NCI-H460 (cell line): ENCODE data around the gene TEC. TPM values are rescaled to one million over a fixed set of nuclear protein-coding genes. Genes with fewer than 3 reads are reported as not detected.
"Not testable (repeated sequence)": the region's sequence is repeated elsewhere in the genome, so short reads cannot be mapped to it uniquely, and the experiment has no call there.

Source experiments
- DNase-seq: peaks from one replicate; pipeline ENCODE4 v3.0.0-alpha.2; 2016; ENCODE audit warnings: low read depth; ENCODE audit errors: extremely low read depth
- total RNA-seq: library from RNA; depleted of rRNA; stranded (reverse); fragments of >200 nt; shearing (Covaris generic); gene quantifications from 2 replicates; pipeline ENCODE4 v1.2.3, GENCODE V29; 2014

The TEC gene
- total RNA-seq, 1 experiment from 2014 or later: 2.9 TPM

GRCh38 chr4:48243887-48244286, 25.8 kb downstream of the TEC start:
- DNase-seq: no peak

- no peak for DNase-seq
These were observed 26.2 kb downstream of the TEC start for GRCh38 chr4:48243429-48243828.

GRCh38 chr4:48242511-48243195, 27.0 kb downstream of the TEC start:
- DNase-seq: no peak

- no peak for DNase-seq
These were observed 27.9 kb downstream of the TEC start for GRCh38 chr4:48241731-48242130.

- DNase-seq: peak; percentile 7
These were observed 31.5 kb downstream of the TEC start for GRCh38 chr4:48237996-48238645.

GRCh38 chr4:48235050-48235449, 34.6 kb downstream of the TEC start:
- DNase-seq: no peak

GRCh38 chr4:48234575-48234974, 35.1 kb downstream of the TEC start:
- DNase-seq: no peak

GRCh38 chr4:48228949-48229348, 40.7 kb downstream of the TEC start:
- no peak for DNase-seq

GRCh38 chr4:48227662-48228061, 42.0 kb downstream of the TEC start:
- no peak for DNase-seq

- DNase-seq: no peak
These were observed 43.4 kb downstream of the TEC start for GRCh38 chr4:48226199-48226598.

GRCh38 chr4:48225368-48226141, 44.1 kb downstream of the TEC start:
- no peak for DNase-seq

GRCh38 chr4:48224606-48225005, 45.0 kb downstream of the TEC start:
- DNase-seq: no peak

GRCh38 chr4:48223633-48224295, 45.9 kb downstream of the TEC start:
- DNase-seq: no peak

GRCh38 chr4:48222491-48222890, 47.1 kb downstream of the TEC start:
- no peak for DNase-seq

- DNase-seq: not testable (repeated sequence)
These were observed 50.2 kb downstream of the TEC start for GRCh38 chr4:48219430-48219829.

GRCh38 chr4:48216563-48216962, 53.1 kb downstream of the TEC start:
- no peak for DNase-seq

GRCh38 chr4:48215977-48216376, 53.7 kb downstream of the TEC start:
- DNase-seq: no peak

GRCh38 chr4:48212165-48212564, 57.5 kb downstream of the TEC start:
- DNase-seq: no peak

GRCh38 chr4:48210966-48211328, 58.7 kb downstream of the TEC start:
- no peak for DNase-seq

GRCh38 chr4:48205626-48206025, 64.0 kb downstream of the TEC start:
- DNase-seq: no peak

- DNase-seq: no peak
These were observed 64.5 kb downstream of the TEC start for GRCh38 chr4:48205107-48205506.
